ENCODE measurements around the gene MAGI1. TPM values are rescaled to one million over a fixed set of nuclear protein-coding genes. Genes with fewer than 3 reads are reported as not detected.
A peak's percentile ranks its signal among the peaks of the same experiment; 100 is the strongest.

Gene MAGI1
- total RNA-seq, 3 donors from 2014 or later: 22.1 to 94.4 (median 70.5) TPM

- TF ChIP-seq POLR2A (IDR thresholded peaks at IDR 0.05): no peak
- no peak for TF ChIP-seq POLR2AphosphoS5 (IDR thresholded peaks at IDR 0.05)
- TF ChIP-seq CTCF (IDR thresholded peaks at IDR 0.05): no peak
- intact Hi-C loops (cut with DNase I; ENCODE audit: low total_unique reads): no loop called here
- peak overlapping the region in 1 of 2 donors; percentile 10 for H3K27ac ChIP-seq
- no peak overlapping the region for H3K4me3 ChIP-seq
- no peaks in the 10 kb centered on the region for H3K27me3 ChIP-seq
- no peaks in the 10 kb centered on the region for H3K9me3 ChIP-seq
- H3K36me3 ChIP-seq: no peaks in the 10 kb centered on the region
- H3K4me1 ChIP-seq: no peaks in the 10 kb centered on the region
- DNase-seq (ENCODE audit: low spot score in 2 of 2): no peak
Measured at GRCh38 chr3:65964838-65965237, 73.9 kb downstream of the MAGI1 start.

GRCh38 chr3:65963787-65964677 lies 74.7 kb downstream of the MAGI1 start:
- H3K4me3 ChIP-seq: no peak overlapping the region
- no peaks in the 10 kb centered on the region for H3K9me3 ChIP-seq
- H3K27me3 ChIP-seq: no peaks in the 10 kb centered on the region
- H3K27ac ChIP-seq: peak overlapping the region; percentile 28 to 45
- no peaks in the 10 kb centered on the region for H3K4me1 ChIP-seq
- no peak for DNase-seq (ENCODE audit: low spot score in 2 of 2)
- TF ChIP-seq CTCF (IDR thresholded peaks at IDR 0.05): no peak
- no peak for TF ChIP-seq POLR2AphosphoS5 (IDR thresholded peaks at IDR 0.05)
- no peak for TF ChIP-seq POLR2A (IDR thresholded peaks at IDR 0.05)
- no peaks in the 10 kb centered on the region for H3K36me3 ChIP-seq
- intact Hi-C loops (cut with DNase I; ENCODE audit: low total_unique reads): no loop called here

- Histone ChIP-seq H3K27ac (peak overlapping the region; percentile 61 to 64), H3K27me3 (no peaks in the 10 kb centered on the region), H3K9me3 (no peaks in the 10 kb centered on the region), H3K36me3 (no peaks in the 10 kb centered on the region), H3K4me3 (no peak overlapping the region), H3K4me1 (no peaks in the 10 kb centered on the region)
- TF ChIP-seq POLR2A (IDR thresholded peaks at IDR 0.05): no peak
- DNase-seq (ENCODE audit: low spot score in 2 of 2): no peak
- intact Hi-C loops (cut with DNase I; ENCODE audit: low total_unique reads): no loop called here
Measured at GRCh38 chr3:65961733-65962132, 77.0 kb downstream of the MAGI1 start.

GRCh38 chr3:65961128-65961527 lies 77.6 kb downstream of the MAGI1 start:
- TF ChIP-seq POLR2AphosphoS5 (IDR thresholded peaks at IDR 0.05) (no peak), POLR2A (IDR thresholded peaks at IDR 0.05) (no peak), CTCF (IDR thresholded peaks at IDR 0.05) (no peak)
- intact Hi-C loops (cut with DNase I; ENCODE audit: low total_unique reads): no loop called here
- no peaks in the 10 kb centered on the region for H3K27me3 ChIP-seq
- H3K36me3 ChIP-seq: no peaks in the 10 kb centered on the region
- H3K4me3 ChIP-seq: no peak overlapping the region
- H3K4me1 ChIP-seq: no peaks in the 10 kb centered on the region
- no peaks in the 10 kb centered on the region for H3K9me3 ChIP-seq
- H3K27ac ChIP-seq: peak overlapping the region in 1 of 2 donors; percentile 64
- no peak for DNase-seq (ENCODE audit: low spot score in 2 of 2)

GRCh38 chr3:65960087-65960486 lies 78.6 kb downstream of the MAGI1 start:
- Histone ChIP-seq H3K27ac (no peak overlapping the region), H3K27me3 (no peaks in the 10 kb centered on the region), H3K9me3 (no peaks in the 10 kb centered on the region), H3K4me1 (no peaks in the 10 kb centered on the region), H3K36me3 (no peaks in the 10 kb centered on the region), H3K4me3 (no peak overlapping the region)
- TF ChIP-seq POLR2A (IDR thresholded peaks at IDR 0.05): no peak
- no peak for TF ChIP-seq POLR2AphosphoS5 (IDR thresholded peaks at IDR 0.05)
- TF ChIP-seq CTCF (IDR thresholded peaks at IDR 0.05): no peak
- intact Hi-C loops (cut with DNase I; ENCODE audit: low total_unique reads): no loop called here
- DNase-seq (ENCODE audit: low spot score in 2 of 2): no peak

All from breast epithelium (tissue), 4 donors.